ENCODE data around the gene RPL39L.

The RPL39L gene

DNA sequence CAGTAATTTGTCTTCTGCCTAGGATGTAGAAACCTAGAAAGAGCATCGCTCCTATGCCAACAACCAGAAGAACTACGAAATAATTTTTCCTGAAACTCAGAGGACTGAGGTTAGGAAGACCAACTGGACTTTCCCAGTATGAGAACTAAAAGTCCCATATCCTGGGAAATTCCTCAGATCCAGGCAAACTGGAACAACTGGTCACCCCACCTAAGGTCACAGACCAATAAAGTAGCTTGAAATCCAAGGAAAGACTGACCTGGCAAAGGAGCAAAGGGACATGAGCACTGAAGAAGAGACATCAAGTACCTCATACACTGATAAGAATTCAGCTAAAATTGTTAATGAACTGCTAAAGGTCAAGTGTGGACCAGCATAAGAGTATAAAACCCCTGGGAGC is 6.6 kb downstream of the RPL39L start:
- TF ChIP-seq MYC (IDR thresholded peaks at IDR 0.05; ENCODE audit: low read depth, low read length) (no peak), POLR2A (IDR thresholded peaks at IDR 0.05; ENCODE audit: extremely low read depth, insufficient read length) (no peak)
- TF ChIP-seq, protein P1, sequence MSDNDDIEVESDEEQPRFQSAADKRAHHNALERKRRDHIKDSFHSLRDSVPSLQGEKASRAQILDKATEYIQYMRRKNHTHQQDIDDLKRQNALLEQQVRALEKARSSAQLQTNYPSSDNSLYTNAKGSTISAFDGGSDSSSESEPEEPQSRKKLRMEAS (IDR thresholded peaks at IDR 0.05; ENCODE audit: low read depth, low read length) = no peak
- TF ChIP-seq, protein P2, sequence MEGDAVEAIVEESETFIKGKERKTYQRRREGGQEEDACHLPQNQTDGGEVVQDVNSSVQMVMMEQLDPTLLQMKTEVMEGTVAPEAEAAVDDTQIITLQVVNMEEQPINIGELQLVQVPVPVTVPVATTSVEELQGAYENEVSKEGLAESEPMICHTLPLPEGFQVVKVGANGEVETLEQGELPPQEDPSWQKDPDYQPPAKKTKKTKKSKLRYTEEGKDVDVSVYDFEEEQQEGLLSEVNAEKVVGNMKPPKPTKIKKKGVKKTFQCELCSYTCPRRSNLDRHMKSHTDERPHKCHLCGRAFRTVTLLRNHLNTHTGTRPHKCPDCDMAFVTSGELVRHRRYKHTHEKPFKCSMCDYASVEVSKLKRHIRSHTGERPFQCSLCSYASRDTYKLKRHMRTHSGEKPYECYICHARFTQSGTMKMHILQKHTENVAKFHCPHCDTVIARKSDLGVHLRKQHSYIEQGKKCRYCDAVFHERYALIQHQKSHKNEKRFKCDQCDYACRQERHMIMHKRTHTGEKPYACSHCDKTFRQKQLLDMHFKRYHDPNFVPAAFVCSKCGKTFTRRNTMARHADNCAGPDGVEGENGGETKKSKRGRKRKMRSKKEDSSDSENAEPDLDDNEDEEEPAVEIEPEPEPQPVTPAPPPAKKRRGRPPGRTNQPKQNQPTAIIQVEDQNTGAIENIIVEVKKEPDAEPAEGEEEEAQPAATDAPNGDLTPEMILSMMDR (IDR thresholded peaks at IDR 0.05; ENCODE audit: low read depth, low read length) = no peak
- no peak for DNase-seq (ENCODE audit: low read depth)
- no peak overlapping the region for H3K4me3 ChIP-seq (ENCODE audit: low read depth, low read length)

DNA sequence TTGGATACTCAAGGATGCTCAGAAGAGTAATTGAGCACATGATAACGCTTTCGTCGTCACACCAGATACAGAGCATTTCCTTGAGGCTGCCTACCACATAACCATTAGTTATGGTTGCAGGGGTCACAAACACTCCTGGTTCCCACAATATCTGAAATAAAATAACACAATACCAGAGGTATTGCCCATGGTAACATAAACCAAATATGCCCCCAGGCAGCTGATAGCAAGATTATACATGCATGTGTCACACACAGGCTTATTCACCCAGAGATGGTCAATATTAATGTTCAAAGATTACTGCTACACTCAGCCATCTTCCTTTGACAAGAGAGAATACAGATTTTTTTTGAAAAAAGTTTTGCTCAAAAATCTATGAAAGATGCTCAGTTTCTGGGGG is 7.3 kb downstream of the RPL39L start:
- TF ChIP-seq POLR2A (IDR thresholded peaks at IDR 0.05; ENCODE audit: extremely low read depth, insufficient read length) (no peak), MYC (IDR thresholded peaks at IDR 0.05; ENCODE audit: low read depth, low read length) (no peak)
- TF ChIP-seq, protein P2 (IDR thresholded peaks at IDR 0.05; ENCODE audit: low read depth, low read length) = no peak
- TF ChIP-seq, protein P1 (IDR thresholded peaks at IDR 0.05; ENCODE audit: low read depth, low read length) = no peak
- H3K4me3 ChIP-seq (ENCODE audit: low read depth, low read length) = no peak overlapping the region
- DNase-seq (ENCODE audit: low read depth) = no peak

DNA sequence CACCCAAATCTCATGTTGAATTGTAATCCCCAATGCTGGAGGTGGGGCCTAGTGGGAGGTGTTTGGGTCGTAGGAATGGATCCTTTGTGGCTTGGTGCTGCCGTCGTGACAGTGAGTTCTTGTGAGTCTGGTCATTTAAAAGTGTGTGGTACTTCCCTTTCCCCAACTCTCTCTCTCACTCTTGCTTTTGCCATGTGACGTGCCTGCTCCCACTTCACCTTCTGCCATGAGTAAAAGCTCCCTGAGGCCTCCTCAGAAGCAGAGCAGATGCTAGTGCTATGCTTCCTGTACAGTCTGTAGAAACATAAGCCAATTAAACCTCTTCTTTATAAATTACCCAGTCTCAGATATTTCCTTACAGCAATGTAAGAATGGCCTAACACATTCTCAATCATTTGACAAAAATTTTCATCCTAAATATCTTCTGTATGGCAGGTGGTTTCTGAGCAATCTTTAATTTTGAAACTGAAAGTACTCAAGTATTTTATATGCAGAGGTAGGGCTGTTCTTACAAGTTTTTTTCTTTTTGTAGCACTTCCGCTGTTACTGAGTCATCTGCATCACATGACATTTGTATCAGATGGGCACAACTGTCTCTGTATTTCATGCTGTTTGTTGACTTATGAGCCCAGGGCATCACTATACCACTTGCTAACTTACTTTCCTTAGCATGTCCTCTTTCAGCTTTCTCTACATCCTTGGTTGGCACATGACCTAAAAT is 8.8 kb downstream of the RPL39L start:
- TF ChIP-seq, protein P2 (IDR thresholded peaks at IDR 0.05; ENCODE audit: low read depth, low read length) = no peak
- TF ChIP-seq POLR2A (IDR thresholded peaks at IDR 0.05; ENCODE audit: extremely low read depth, insufficient read length) (no peak), MYC (IDR thresholded peaks at IDR 0.05; ENCODE audit: low read depth, low read length) (no peak)
- TF ChIP-seq, protein P1 (IDR thresholded peaks at IDR 0.05; ENCODE audit: low read depth, low read length) = no peak
- H3K4me3 ChIP-seq (ENCODE audit: low read depth, low read length) = no peak overlapping the region

DNA sequence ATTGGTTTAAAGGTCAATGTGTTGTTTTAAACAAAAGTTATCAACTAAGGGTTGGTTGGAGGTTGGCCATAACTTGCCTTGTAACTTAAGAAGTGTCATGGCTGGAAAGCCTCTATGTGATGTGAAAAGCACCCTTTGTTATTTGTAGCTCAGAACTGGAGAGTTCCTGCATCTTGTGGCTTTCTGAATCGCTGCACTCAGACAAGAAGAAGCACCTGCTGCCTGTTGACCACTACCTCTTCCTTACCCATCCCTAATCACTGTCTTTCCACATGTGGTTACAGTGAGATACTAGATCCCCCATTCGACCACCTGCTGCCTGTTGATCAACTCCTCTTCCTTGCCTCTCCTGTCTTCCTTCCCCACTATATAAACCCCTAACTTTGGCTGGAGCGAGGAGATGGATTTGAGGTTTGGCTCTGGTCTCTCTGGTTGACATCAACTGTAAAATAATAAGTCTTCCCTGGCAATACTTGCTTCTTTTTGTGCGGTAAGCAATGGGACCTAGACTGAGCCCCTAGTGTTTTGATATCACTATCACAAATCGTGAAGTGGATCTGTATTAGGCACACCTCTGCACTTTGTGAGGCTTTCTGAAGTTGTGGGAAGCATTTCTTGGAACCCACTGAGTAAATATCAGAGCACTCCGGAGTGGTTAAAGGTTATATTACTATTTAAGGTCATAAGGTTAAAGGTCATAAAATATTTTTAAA is 13.8 kb downstream of the RPL39L start:
- no peak overlapping the region for H3K4me3 ChIP-seq (ENCODE audit: low read depth, low read length)
- no peak for TF ChIP-seq MYC (IDR thresholded peaks at IDR 0.05; ENCODE audit: low read depth, low read length)
- no peak for TF ChIP-seq POLR2A (IDR thresholded peaks at IDR 0.05; ENCODE audit: extremely low read depth, insufficient read length)
- TF ChIP-seq, protein P2 (IDR thresholded peaks at IDR 0.05; ENCODE audit: low read depth, low read length) = no peak
- TF ChIP-seq, protein P1 (IDR thresholded peaks at IDR 0.05; ENCODE audit: low read depth, low read length) = no peak
- no peak for DNase-seq (ENCODE audit: low read depth)

More for the DNA sequence above, 8.8 kb downstream of the RPL39L start:
- DNase-seq (ENCODE audit: low read depth) = no peak

DNA sequence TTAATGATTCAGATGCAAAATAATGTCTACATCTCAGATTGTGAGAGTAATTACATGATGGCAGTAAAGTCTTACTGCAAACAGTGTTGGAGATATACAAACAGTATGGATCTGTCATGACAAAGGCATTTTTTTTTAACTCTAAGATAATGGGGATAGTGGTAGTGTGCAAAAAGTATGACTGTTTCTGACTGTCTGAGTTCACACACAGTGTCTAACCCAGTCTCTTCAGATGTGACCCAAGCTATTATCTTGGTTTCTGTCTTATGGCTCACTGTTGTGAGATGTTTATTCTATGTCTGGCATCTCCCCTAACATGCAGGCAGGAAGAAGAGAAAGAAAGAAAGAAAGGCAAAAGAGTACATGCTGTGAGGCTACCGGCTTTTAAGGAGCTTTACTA is 17.0 kb downstream of the RPL39L start:
- TF ChIP-seq, protein P1 (IDR thresholded peaks at IDR 0.05; ENCODE audit: low read depth, low read length) = no peak
- TF ChIP-seq MYC (IDR thresholded peaks at IDR 0.05; ENCODE audit: low read depth, low read length) (no peak), POLR2A (IDR thresholded peaks at IDR 0.05; ENCODE audit: extremely low read depth, insufficient read length) (no peak)
- TF ChIP-seq, protein P2 (IDR thresholded peaks at IDR 0.05; ENCODE audit: low read depth, low read length) = no peak
- no peak overlapping the region for H3K4me3 ChIP-seq (ENCODE audit: low read depth, low read length)
- no peak for DNase-seq (ENCODE audit: low read depth)
